Stimulated activated CD8-positive, alpha-beta memory T cell treated with anti-CD3 and anti-CD28 coated beads, Interleukin-15, amount 100 ng/mL, for 48 hours (primary cell): Measurements from ENCODE around the gene WDR6.
A peak's percentile ranks its signal among the peaks of the same experiment; 100 is the strongest.

Source experiments
- DNase-seq, 2 donors: peaks; one replicate each; pipeline ENCODE4 v3.0.0-alpha.2; 2020; ENCODE audit warnings: low read depth in 2 of 2

WDR6 gene

DNA sequence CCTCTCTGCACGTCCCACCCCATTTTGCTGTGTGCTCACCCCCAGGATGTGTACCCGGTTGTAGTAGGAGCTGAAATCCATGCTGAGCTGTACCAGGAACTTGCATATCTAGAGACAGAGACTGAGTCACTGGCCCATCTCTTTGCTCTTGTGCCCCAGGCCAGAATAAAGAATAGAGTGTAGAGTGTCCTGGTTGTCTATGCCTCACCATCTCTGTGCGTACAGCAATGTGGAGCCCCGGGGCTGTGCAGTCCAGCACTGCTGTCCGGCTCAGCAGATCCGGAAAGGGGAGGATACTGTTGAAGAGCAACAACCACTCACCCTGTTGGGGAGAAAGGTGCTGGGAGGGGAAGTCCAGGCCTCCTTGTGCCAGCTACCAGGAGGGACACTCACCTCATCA, 8.6 kb downstream of the WDR6 start:
- DNase-seq, result no peak

DNA sequence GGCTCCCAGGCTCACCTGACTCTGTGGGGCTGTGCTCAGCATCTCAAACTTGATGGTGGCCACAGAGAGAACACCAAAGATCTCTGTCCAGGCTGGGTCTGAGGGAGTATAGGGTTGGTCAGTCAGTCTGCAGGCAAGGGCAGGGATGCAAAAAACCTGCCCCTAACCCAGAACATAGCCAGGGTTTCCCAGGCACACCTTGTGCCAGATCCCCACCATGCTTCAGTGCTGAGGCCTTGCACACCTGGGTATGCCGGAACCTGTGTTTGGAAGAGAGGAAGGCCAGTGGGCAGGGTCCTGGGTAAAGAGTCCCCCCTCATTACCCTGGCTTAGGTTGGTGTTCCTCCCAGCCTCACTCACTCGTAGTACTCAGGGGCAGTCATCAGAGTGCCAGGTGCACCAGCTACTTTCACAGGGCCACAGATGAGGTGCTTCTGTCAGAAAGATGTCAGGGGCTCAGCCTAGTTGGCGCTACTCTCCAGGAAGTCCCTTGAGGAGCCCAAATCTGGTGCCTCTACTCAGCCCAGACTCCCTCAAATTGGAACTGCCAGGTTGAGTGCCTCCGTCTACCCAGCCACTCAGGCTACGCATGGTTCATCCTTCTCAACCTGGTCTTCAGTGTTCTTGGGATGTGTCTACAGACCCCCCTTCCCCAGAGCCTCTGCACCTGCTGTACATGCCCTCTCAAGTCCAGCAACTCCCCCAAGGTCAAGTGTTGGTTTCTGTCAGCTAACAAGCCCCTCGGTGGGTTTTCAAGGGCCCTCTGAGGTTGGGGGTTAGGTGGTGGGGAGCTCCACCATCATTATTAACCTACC, 9.4 kb downstream of the WDR6 start:
- DNase-seq, result no peak

DNA sequence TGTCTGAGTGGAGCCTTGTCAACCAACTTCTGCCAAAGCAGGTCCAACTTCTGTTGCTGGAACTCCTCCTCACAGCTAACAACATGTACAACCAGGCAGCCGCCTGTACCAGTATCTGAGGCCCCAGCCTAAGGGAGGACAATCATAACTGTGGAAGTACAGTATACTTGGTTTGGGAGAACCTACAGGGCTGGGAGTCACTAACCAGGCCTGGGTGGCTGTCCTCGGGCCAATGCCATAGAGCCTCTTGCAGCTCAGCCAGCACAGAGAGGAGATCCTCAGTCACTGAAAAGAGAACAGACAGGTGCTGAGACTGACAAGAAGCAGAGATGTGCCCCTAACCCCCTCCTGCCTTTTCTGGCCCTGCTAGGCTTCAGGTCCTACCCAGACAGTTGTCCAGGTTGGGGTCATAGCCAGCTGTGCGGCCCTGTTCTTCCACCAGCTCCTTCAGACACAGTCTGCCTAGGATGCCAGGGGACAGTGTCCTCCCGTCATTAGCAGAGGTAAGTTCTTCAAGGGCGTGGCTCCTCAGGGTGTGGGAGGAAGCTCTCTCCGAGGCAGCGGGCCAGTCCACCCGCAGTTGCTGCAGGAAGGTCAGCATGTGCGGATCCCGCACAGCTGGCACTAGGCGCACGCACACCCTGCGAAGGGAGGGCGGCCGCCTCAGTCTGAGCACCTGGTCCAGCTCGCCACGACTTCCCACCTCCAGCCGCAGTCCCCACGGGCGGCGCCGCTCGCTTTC, 10.2 kb downstream of the WDR6 start:
- DNase-seq, result no peak

DNA sequence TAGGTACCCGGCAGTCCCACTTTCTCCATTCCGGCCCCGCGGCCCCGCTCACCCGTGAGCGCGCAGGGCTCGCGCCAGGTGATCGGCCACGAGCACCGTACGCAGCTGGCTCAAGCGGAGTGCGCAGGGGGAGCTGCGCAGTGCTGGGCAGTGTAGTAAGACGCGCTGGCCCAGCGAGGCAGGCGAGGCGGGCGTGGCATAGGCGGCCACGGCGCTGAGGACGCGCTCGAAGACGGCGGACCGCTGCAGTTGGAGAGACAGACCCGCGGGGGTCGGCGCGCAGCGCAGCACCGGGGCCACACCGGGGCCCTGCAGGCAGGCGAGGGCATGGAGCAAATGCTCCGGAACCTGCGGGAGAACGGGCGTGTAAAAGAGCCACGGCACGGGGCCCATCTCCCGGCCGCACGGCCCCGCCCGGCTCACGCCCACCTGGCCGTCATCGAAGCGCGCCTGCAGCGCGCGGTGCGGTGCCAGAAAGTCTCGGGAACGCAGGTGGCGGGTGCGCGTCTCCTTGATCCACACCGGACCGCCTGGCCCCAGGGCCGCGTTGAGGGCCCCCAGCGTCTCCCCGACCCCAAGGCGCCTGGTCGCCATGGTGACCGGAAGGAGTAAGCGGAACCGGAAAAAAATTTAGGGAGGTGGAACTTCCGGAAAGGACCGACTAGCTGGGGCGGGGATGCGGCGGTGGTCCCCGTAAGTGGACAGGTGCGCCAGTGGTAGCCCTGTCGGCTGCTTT, 10.9 kb downstream of the WDR6 start, which contains the start of gene DALRD3:
TSS of gene DALRD3 (minus strand) at position 610 of the 736 bp plus-strand sequence. CDS start at position 594, 16 bp downstream.
- DNase-seq, result peak in 1 of 2 donors; percentile 47

DNA sequence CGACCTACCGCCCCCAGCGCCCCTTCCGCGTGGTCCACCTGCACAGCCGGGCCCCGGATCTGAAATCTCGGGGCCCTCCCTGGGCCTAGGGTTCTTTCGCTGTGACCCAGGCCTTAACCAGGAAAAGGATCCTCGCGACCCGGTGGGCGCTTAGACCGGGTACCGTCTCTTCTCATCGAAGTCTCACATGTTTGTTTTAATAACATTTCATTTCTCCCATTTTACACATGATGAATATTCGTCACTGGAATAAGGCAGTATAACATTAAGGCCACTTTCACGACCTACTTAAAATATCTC, 11.5 kb downstream of the WDR6 start:
- DNase-seq, result no peak

DNA sequence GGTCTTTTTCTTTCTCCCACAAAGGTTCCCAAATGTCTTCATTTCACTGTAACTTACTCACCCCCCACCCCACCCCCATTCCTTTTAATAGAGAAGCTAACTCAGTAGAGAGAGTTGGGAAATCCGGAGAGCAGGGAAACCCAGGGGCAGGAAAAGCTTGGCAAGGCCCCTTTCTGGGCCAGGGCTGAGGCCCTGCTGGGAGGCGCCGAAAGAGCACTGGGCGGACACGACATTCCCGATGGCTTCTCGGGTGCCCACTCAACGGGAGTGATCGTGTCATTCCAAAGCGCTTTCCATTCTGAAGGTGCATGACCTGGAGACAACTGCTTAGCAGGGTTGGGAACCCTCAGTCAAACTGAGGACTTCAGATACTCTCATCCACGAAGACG, 12.7 kb downstream of the WDR6 start:
- no peak for DNase-seq

DNA sequence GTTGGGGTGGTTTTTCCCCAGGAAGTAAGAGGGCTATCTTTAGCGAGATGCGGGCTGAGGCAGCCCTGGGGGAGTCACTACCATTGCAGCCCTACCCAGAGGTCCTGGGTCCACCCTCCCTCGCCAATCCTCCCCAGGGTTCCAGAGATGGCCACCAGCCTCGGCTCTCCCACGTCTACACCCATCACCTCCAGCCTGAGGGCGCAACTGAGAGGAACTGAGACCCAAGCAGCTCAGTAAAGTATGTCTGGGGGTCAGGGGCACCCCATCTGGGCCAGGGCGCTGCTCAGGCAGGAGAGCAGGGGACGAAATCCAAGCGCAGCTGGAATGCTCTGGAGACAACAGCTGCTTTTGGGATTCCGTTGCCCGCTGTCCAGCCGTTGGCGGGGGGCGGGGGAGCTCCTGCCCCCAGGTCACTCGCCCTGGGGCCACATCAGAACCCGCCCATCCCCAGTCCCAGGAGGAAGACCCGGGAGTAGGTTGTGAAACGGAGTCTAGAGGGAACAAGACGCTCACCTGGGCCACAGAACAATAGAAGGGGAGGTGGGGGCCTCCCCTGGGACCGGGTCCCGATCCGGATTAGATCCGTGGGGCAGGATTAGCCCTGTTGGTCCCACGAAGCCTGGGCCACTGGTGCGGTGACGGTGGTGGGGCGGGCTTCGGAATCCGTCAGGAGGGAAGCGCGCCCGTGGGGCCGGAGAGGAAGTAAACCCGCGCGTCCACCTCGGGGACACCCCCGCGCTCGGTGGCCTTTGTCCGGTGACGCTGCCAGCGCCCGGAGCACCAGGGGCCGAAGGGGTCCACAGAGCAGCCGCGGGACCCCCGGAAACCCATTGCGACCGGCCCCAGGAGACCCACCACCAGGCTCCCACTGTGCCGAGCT, 13.4 kb downstream of the WDR6 start:
- DNase-seq, result no peak

DNA sequence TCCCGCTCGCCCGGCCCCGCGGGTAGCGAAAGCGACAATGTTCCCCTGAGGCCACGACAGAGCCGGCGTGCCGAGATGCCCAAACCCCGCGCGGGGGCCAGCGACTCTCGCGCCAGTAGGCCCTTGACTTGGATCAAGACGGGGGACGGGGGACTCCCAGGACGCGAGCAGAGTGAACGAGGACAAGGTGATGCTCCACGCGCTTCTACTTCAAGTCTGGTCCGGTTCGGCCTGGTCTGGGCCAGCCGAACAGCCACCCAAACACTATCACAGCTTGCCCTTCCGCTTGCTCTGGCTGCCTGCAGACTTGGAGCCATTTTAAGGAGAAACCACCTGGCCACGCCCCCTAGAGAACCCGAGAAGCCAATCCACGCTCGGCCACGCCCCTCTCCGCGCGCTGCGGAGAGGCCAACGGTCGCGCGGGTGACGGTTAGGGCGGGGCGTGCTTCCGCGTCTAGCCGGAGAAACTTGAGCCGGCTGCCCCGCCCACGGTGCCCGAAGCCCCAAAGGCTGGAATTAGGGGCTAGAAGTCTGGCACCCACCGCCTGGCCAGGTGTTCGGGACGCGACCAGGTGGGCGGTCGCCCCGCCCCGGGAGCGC, 14.1 kb downstream of the WDR6 start:
- DNase-seq, result peak; percentile 97 to 98

DNA sequence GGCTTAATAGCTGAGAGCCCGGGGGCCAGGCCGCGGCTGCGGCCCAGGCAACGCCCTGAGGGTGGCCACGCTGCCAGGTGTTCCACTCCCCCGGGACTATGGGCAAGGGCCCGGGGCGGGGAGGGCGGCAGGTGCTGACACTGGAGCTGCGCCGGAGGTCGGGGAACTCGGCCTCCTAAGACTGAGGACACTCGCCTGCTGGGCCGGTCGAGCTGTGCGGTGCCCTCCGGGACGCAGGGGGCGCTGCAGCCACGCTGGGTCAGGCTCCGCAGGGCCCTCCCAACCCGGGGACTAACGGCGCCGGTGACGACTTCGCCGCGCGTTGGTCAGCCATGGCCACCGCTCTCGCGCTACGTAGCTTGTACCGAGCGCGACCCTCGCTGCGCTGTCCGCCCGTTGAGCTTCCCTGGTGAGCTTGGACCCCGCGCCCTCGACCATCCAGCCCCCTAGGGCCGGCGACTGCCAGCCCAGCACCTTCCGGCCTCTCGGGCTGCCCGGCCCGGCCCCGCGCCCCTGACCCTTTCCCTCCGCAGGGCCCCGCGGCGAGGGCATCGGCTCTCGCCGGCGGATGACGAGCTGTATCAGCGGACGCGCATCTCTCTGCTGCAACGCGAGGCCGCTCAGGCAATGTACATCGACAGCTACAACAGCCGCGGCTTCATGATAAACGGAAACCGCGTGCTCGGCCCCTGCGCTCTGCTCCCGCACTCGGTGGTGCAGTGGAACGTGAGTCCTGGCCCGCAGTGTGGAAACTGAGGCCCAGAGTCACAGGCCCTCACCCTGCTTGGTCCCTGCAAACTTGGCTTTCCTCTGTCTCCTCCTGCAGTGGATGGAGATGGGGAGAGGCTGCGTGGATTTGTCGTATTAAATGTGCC, 14.9 kb downstream of the WDR6 start, which contains the start of gene NDUFAF3:
TSS of gene NDUFAF3 (plus strand) at position 309 of the 875 bp plus-strand sequence. CDS start at position 333, 24 bp downstream.
- peak; percentile 90 for DNase-seq

DNA sequence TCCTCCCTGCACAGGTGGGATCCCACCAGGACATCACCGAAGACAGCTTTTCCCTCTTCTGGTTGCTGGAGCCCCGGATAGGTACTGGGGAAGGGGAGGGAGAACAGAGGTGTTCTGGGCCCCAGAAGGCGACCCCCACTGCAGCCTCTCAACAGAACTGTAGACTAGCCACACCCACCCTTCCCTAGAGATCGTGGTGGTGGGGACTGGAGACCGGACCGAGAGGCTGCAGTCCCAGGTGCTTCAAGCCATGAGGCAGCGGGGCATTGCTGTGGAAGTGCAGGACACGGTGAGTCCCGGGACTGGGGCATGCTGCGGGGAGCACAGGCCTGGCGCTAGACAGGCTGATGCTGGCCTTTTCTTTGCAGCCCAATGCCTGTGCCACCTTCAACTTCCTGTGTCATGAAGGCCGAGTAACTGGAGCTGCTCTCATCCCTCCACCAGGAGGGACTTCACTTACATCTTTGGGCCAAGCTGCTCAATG, 15.5 kb downstream of the WDR6 start:
- DNase-seq, result no peak

DNA sequence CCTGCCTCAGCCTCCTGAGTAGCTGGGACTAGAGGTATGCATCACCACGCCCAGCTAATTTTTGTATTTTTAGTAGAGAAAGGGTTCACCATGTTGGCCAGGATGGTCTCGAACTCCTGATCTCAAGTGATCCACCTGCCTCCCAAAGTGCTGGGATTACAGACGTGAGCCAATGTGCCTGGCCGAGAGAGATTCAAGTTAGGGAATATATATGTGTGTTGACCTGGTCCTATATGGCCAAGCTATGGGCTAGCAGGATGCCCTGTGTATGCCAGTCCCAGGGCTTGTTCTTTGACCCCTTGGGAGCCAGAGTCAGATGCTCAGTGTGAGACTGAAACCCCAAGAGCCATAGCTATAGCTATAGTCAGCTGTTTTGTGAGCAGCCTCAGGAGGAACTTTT, 16.6 kb downstream of the WDR6 start:
- DNase-seq, result no peak

DNA sequence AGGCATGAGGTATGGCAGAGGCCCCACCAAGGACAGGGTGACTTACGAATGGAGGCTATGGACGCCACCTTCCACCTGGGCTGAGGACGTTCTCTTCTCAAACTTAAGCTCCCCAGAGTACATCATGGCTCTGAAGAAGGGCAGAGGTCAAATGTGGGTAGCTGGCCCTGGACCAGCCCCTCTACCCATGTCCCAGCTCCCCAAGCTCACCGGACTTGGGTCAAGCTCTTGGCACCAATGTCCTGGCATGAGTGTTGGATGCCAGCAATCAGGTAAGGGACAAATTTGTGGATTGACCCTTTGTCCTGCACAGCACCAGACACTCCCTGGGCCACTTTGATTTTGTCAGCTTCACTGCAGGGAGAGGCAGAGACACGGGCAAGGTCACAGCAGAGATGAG, 17.3 kb downstream of the WDR6 start:
- DNase-seq, result no peak

DNA sequence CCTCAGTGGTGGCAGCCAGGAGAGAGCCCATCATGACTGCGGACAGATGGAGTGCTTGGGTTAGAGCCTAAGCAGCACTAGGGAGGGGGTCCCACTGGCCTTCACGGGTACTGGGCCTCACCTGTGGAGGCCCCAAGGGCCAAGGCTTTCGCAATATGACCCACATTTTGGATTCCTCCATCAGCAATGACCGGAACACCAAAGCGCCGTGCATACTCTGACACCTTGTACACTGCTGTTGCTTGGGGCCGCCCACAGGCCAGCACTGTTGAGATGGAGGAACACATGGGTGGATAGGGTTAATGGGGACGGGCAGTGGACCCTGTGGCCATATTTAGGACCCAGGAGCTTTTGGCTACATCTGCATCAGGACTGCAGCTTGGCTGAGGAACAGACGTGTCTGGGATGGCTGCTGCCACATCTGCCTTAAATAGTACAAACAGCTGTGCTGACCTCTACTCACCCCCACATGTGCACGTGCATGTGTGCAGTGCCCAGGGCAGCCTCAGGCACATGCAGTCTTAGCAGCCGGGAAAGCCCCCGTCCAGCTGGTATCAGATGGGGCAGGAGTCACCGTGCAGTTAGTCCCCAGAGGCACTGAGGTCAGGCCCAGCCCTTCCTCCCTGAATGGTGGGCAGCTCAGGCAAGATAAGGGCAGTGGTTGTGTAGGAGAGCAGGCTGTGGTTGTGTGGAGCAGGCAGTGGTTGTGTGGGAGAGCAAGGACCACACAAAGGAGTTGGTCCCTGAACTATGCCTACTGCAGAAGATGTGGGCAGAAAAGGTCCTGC, 18.0 kb downstream of the WDR6 start:
- no peak for DNase-seq

DNA sequence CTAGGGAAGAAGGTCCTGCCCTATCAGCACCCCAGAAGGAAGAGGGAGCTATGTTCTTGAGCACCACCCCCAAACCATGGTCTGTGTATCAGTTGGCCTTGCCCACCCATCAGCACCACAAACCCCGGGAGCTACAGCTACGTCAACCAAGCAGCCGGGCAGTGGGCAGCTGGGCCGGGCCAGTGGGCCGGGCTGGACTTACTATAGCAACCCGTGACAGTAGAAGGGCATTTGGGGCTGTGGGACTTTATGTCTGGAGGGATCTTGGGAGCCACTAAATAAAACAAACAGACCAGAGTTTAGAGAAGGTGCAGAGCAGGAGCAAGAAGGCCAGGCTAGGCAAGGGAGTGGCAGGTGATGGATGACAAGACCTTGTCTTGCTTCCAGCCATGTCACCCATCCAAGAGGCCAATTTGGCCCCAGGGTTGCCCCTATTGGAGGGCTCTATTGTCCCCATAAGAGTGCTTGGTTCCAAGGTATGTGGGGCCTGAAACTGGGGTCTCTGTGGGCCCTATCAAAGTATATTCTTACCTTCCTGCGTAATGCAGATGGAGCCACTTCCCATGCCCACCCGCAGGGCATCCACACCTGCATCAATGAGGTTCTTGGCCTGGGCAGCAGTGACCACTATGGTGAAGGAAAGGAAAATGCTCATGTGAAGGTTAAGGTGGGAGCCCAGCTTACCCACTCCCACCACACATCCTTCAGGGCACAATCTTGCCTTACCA, 18.8 kb downstream of the WDR6 start:
- DNase-seq, result no peak

DNA sequence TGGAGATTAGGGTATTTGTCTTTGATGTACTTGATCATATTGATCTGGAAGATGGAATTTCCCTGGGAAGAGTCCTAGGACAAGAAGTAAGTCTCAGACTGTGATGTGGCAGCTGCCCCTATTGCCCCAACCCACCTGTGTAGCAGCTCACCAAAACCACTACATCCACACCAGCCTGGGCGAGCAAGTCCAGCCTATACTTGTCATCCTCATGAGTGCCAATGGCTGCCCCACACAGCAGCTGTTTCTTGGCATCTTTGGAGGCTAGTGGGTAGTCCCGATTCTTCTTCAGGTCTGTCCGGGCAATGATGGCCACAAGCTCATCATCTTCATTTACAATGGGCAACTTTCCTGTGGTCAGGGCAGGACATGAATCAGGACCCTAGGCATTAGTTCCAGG, 19.3 kb downstream of the WDR6 start:
- no peak for DNase-seq

DNA sequence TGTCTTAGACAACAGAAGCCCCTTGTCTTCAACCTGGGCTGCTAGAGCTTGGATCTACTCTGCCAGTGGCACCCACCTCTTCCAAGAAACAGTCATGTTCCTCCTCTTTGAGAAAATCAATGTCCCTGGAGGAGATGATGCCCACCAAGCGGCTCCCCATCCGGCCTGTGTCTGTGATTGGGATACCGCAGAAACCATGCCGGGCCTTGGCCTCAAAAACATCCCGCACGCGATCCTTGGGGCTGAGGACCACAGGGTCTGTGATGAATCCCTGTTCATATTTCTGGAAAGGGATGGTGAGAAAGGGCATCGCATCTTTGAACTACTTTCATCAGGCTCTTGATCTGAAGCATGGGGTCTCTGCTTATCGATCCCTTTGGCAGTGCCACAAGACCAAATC, 20.4 kb downstream of the WDR6 start:
- no peak for DNase-seq

DNA sequence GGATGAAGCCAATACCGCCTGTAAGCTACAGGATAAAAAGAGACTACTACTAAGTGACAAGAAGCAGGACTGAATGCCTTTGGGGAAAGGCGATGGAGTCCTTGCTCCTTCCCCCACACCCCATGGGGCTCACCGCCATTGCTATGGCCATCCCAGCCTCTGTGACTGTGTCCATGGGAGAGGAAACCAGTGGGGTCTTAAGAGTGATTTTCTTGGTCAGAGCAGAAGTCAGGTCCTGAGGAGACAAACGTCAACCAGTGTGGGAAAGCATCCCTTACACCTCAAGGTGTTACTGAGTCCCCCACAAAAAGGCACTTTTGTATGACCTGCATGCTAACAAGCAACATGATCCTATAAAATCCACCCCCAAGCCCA, 21.1 kb downstream of the WDR6 start:
- no peak for DNase-seq
